HG03196 (cell line): Measurements from ENCODE around the gene TSPAN5.
A peak's percentile ranks its signal among the peaks of the same experiment; 100 is the strongest.
"Not testable (repeated sequence)": the region's sequence is repeated elsewhere in the genome, so short reads cannot be mapped to it uniquely, and the experiment has no call there.

Experiments used
- ATAC-seq: cut with Tn5 transposase; IDR thresholded peaks from one replicate; pipeline ENCODE4 v1.9.1; 2021; ENCODE audit not compliant: unreplicated experiment

Gene TSPAN5

GRCh38 chr4:98503676-98504075 lies 154.7 kb downstream of the TSPAN5 start:
- no peak for ATAC-seq

- no peak for ATAC-seq
Measured at GRCh38 chr4:98502624-98503023, 155.8 kb downstream of the TSPAN5 start.

- no peak for ATAC-seq
Measured at GRCh38 chr4:98502031-98502430, 156.4 kb downstream of the TSPAN5 start.

GRCh38 chr4:98501383-98501782 lies 157.0 kb downstream of the TSPAN5 start:
- no peak for ATAC-seq

GRCh38 chr4:98498774-98499173 lies 159.6 kb downstream of the TSPAN5 start:
- no peak for ATAC-seq

- ATAC-seq: no peak
Measured at GRCh38 chr4:98496152-98496845, 162.1 kb downstream of the TSPAN5 start.

GRCh38 chr4:98493296-98493695 lies 165.1 kb downstream of the TSPAN5 start:
- ATAC-seq: no peak

- ATAC-seq: no peak
Measured at GRCh38 chr4:98491899-98492559, 166.4 kb downstream of the TSPAN5 start.

GRCh38 chr4:98490251-98490650 lies 168.2 kb downstream of the TSPAN5 start:
- no peak for ATAC-seq

GRCh38 chr4:98485816-98486345 lies 172.5 kb downstream of the TSPAN5 start:
- ATAC-seq: no peak

- no peak for ATAC-seq
Measured at GRCh38 chr4:98484031-98484430, 174.4 kb downstream of the TSPAN5 start.

GRCh38 chr4:98482847-98483806 lies 175.3 kb downstream of the TSPAN5 start:
- ATAC-seq: peak; percentile 83

- no peak for ATAC-seq
Measured at GRCh38 chr4:98482503-98482846, 175.9 kb downstream of the TSPAN5 start.

GRCh38 chr4:98481167-98481566 lies 177.2 kb downstream of the TSPAN5 start:
- no peak for ATAC-seq

- no peak for ATAC-seq
Measured at GRCh38 chr4:98480535-98480934, 177.9 kb downstream of the TSPAN5 start.

GRCh38 chr4:98479590-98479989 lies 178.8 kb downstream of the TSPAN5 start:
- ATAC-seq: not testable (repeated sequence)

GRCh38 chr4:98476891-98477290 lies 181.5 kb downstream of the TSPAN5 start:
- ATAC-seq: no peak

GRCh38 chr4:98474408-98474844 lies 184.0 kb downstream of the TSPAN5 start:
- no peak for ATAC-seq

GRCh38 chr4:98473046-98473445 lies 185.4 kb downstream of the TSPAN5 start:
- ATAC-seq: no peak

- no peak for ATAC-seq
Measured at GRCh38 chr4:98470831-98471230, 187.6 kb downstream of the TSPAN5 start.

- no peak for ATAC-seq
Measured at GRCh38 chr4:98470366-98470765, 188.0 kb downstream of the TSPAN5 start.
